Peyer's patch (tissue), 4 donors: ENCODE results near the gene INAFM2.

Experiments used
- CTCF ChIP-seq, 6 experiments: fragments of 450-650 bp in 4 of 6; fragments of 200-600 bp in 2 of 6; sonication (generic) in 1 of 6; IDR thresholded peaks; one replicate each; pipeline ENCODE4 v1.5.1; 2017 to 2019; ENCODE audit warnings: antibody characterized with exemption in 6 of 6, mild to moderate bottlenecking in 3 of 6, moderate library complexity in 1 of 6
- POLR2A ChIP-seq, 2 donors: fragments of 450-650 bp; IDR thresholded peaks; one replicate each; pipeline ENCODE4 v1.5.1; 2017; ENCODE audit warnings: antibody characterized with exemption in 2 of 2, mild to moderate bottlenecking in 2 of 2, moderate library complexity in 2 of 2

GRCh38 chr15:40295877-40296560 lies 27.5 kb upstream of the INAFM2 start:
- TF ChIP-seq CTCF (IDR thresholded peaks at IDR 0.05) (no peak), POLR2A (IDR thresholded peaks at IDR 0.05) (no peak)
